Measurements from ENCODE around the gene TRAF1.

- TF ChIP-seq EZH2phosphoT487 (conservative IDR thresholded peaks at IDR 0.05; ENCODE audit: low read length) (no peak), CTCF (IDR thresholded peaks at IDR 0.05; ENCODE audit: insufficient read depth, low read length, poor library complexity, severe bottlenecking) (no peak)
Measured at GRCh38 chr9:120925535-120926396, 830 bp downstream of the TRAF1 start.

All from SU-DHL-6 (cell line).